ENCODE data around the gene MLLT3.
"Not testable (repeated sequence)": the region's sequence is repeated elsewhere in the genome, so short reads cannot be mapped to it uniquely, and the experiment has no call there.

Gene MLLT3

DNA sequence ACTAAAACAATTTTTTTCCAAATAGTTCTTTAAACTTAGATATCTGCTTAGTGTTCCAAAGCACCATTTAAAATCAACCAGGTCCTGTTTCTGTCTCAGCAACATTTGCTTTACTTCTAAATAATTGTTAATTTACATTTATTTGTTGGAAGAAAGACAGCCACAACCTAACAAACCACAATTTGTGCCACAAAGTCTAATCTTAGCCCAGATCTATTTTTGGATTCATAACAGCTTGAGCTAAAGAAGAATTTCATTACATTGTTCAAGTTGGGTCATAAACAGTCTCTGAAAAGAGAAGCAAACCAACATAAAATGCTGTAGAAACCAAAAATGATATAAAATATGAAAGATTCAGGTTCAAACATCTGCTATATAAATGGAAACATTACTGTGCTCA is 24.4 kb downstream of the MLLT3 start:
- DNase-seq (ENCODE audit: low read depth in 2 of 2) = no peak

GRCh38 chr9:20594608-20595007 is 27.7 kb downstream of the MLLT3 start:
- no peak for DNase-seq (ENCODE audit: low read depth in 2 of 2)

GRCh38 chr9:20593537-20593936 is 28.8 kb downstream of the MLLT3 start:
- DNase-seq (ENCODE audit: low read depth in 2 of 2) = no peak

GRCh38 chr9:20593105-20593504 is 29.2 kb downstream of the MLLT3 start:
- no peak for DNase-seq (ENCODE audit: low read depth in 2 of 2)

GRCh38 chr9:20592673-20593072 is 29.6 kb downstream of the MLLT3 start:
- DNase-seq (ENCODE audit: low read depth in 2 of 2) = no peak

- DNase-seq (ENCODE audit: low read depth in 2 of 2) = no peak
Measured at GRCh38 chr9:20591223-20591622, 31.1 kb downstream of the MLLT3 start.

GRCh38 chr9:20584968-20585643 is 37.2 kb downstream of the MLLT3 start:
- no peak for DNase-seq (ENCODE audit: low read depth in 2 of 2)

- DNase-seq (ENCODE audit: low read depth in 2 of 2) = not testable (repeated sequence)
Measured at GRCh38 chr9:20583088-20583487, 39.2 kb downstream of the MLLT3 start.

GRCh38 chr9:20582150-20582549 is 40.1 kb downstream of the MLLT3 start:
- no peak for DNase-seq (ENCODE audit: low read depth in 2 of 2)

- no peak for DNase-seq (ENCODE audit: low read depth in 2 of 2)
Measured at GRCh38 chr9:20580673-20581072, 41.6 kb downstream of the MLLT3 start.

DNA sequence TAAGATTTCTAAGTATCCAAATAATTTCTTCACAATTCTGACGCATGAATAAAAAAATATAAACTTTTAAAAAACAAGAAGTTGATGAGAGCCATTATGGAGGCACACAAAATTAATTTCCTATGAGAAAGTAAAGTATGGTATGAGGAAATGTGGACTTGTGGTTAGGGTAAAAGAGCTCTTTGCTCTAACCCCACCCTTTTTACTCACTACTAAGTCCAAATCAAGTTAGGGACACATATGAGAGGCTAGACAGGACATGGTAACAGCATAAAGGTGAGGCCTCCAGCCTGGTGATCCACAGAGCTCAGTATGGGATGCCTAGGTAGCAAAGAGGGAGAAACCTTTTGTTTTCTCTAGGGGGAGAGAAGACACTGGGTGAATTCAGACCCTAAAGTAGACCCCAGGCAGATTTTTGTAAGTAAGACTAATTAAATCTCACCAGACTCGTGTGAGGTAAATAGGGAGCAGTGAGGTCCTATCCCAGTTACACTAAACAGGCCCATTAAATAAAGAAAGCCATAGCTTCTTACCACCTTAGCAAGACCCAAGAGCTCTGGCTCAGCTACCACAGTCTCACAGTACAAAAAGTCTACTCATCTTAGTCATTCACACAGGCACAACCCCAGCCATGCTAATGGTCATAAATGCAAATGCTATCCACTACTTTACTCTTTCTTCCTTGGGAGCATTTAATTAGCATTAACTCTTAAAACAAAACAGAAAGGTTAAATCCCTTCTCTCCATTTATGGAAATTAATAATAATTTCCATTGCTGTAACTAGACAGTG is 42.6 kb downstream of the MLLT3 start:
- DNase-seq (ENCODE audit: low read depth in 2 of 2) = no peak

- no peak for DNase-seq (ENCODE audit: low read depth in 2 of 2)
Measured at GRCh38 chr9:20573023-20573422, 49.3 kb downstream of the MLLT3 start.

DNA sequence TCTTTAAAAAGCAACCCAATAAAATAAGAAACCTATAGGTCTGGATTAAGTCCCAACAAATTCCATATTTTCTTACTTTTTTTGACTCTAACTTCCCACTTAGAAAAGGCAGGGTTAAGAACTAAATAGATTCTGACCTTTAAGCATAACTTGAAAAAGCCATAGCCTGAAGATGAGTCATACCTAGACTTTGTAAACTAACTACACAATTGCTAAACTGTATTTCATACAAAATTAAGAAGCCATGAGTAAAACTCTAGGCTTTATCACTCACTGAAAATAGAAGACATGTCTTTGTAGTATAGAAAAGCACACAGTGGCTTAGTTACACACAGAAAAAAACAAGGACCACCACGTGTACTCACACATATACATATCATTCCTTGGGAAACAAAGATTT is 51.5 kb downstream of the MLLT3 start:
- DNase-seq (ENCODE audit: low read depth in 2 of 2) = no peak

DNA sequence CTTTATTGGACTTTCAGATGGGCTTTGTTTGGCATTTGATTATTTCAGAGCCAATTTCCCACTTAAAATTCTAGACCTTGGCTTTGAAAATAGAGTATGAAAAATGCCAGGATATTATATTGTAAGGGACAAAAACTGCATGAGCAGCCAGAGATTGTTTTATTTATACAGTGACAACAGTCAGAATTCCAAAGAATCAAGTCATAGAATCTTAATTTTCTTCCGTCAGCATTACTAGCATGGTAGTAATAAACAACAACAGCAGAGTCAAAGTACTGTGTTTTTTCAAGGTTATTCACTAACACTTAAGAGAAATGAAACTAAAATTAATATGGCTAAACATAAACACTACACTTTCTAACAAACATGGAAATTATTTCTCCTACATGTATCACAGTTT is 52.2 kb downstream of the MLLT3 start:
- no peak for DNase-seq (ENCODE audit: low read depth in 2 of 2)

DNA sequence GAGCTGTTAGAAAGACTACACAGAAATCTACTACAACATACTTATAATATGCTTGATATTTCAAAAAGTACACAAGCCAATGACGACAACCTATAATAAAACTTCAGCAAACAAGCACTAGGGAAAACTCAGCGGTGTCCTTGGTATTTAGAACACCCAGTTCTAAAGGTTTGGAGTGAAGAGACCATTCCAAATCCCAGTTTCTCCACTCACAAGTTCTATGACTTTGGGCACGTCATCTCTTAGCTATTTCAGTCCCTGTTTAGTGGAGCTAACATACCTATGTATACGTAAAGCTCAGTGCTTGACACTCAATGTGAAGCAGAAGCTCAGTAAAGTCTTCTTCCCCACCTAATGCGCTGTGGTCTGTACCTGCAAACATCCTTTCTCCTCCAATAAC is 52.8 kb downstream of the MLLT3 start:
- DNase-seq (ENCODE audit: low read depth in 2 of 2) = no peak

GRCh38 chr9:20568400-20568799 is 53.9 kb downstream of the MLLT3 start:
- no peak for DNase-seq (ENCODE audit: low read depth in 2 of 2)

- DNase-seq (ENCODE audit: low read depth in 2 of 2) = no peak
Measured at GRCh38 chr9:20566401-20566800, 55.9 kb downstream of the MLLT3 start.

DNA sequence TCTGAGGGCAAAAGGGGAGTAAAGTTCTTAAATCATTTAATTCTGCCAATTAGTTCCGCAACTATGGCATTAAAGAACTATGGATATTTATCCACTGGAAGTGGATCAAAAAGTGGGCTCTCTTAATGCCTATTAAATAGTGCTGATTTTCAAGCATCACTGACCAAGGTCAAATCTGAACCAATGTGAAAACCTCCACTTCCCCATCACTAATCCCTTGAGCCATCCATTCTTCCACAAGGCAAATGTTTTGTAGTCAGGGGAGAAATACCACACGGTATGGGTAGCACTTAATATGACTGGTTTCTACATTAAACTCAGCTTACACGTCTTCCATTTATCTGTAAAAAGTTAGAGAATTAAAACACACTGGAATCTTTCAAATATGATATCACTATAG is 57.6 kb downstream of the MLLT3 start:
- DNase-seq (ENCODE audit: low read depth in 2 of 2) = no peak

GRCh38 chr9:20563917-20564316 is 58.4 kb downstream of the MLLT3 start:
- no peak for DNase-seq (ENCODE audit: low read depth in 2 of 2)

DNA sequence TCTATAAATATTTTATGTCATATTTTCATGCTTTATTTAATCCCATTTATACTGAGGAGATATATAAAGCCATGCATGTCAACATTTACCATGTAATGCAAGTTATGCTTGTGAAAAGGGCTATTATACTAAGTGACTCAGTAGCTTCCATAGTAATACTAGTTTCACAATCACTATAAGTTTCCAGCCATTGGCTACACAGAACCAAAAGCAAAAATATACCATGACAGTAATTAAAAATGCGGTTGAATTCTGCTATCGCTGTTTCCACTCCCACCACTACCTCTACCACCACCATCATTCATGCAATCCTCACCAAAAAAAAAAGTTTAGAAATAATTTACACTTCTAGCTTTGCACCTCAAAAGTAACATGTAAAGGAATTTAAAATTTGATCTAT is 60.2 kb downstream of the MLLT3 start:
- DNase-seq (ENCODE audit: low read depth in 2 of 2) = no peak

DNA sequence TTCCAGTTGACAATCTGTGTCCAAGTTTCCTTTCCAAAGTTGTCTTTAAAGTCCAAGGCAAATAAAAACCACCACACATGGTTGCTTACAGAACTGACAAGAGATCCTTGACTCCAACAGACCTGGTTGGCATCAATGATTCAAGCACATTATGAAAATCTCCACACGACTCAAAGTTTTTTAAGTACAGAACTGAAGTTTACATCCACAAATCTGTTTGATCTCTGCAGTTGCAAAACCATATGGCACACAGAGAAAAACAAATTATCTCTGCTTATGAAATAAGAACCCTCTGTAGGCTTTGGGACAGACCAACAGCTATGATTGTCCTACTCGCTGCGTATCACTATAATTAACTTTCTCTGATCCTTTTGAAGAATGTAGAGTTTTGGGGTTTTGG is 60.8 kb downstream of the MLLT3 start:
- DNase-seq (ENCODE audit: low read depth in 2 of 2) = no peak

DNA sequence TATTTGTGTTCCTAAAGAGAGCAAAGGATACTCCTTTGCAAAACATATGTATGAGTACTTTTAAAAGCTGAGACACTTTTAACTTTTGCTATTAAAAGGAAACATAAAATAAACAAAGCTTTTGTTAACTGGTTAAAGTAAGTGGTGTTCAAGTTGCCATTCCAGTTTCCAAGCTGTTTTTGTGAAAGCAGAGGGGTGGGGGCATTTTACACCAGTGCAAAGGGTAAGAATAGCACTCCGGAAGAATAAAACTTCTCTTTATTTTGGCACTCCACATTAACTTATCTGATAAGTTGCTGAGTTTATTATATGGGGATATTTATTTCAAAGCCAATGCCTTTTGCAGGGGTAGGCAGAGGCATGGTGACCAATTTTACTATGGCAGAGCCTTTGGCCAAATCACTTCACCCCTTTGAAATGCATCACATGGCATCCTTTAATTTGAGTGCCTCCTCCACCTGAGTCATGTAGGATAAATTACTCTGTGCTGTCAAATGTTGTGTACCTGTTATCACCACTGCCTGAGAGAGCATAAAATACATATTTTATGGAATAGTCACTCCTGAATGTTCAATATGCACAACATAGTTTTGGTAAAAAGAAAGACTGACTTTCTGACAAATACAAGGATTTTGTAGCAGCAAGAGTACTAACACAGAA is 62.9 kb downstream of the MLLT3 start:
- DNase-seq (ENCODE audit: low read depth in 2 of 2) = no peak

DNA sequence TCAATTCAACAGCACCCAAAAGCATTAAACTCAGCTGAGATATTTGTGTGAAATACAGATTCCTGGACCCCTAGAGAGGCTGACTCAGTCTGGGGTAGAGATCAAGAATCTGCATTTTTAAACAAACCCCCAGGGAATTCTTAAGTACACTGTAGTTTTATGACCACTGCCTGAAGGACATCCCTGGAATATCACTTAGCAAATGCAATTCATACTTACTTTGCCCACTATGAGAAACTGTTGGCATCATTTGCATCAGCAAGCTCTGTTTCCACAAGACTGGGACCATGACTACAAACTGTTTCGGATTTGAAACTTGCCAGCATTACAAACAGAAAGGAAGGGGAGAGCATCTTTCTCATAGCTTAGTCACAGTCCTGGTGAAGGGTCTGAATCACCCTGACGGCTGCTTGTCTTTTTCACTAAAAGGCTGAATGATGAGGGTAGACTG is 63.7 kb downstream of the MLLT3 start:
- DNase-seq (ENCODE audit: low read depth in 2 of 2) = no peak

Data from stimulated activated CD8-positive, alpha-beta memory T cell treated with anti-CD3 and anti-CD28 coated beads, Interleukin-2, amount 100 ng/mL, for 1 hour (primary cell).